Lower lobe of right lung (tissue), 2 donors: ENCODE measurements around the gene PLXNA1. TPM values are rescaled to one million over a fixed set of nuclear protein-coding genes. Genes with fewer than 3 reads are reported as not detected.

Source experiments
- ATAC-seq, 2 donors: fragments of 200-7000 bp; cut with Tn5 transposase; one replicate each; pipeline ENCODE4 v1.9.1; 2020 to 2022; ENCODE audit warnings: mild to moderate bottlenecking in 2 of 2, moderate library complexity in 2 of 2
- DNase-seq: peaks from one replicate; pipeline ENCODE4 v3.0.0-alpha.2; 2020
- H3K27ac ChIP-seq: fragments of 200-600 bp; one replicate; pipeline ENCODE4 v1.8.0; 2022
- H3K27me3 ChIP-seq: fragments of 200-600 bp; one replicate; pipeline ENCODE4 v1.8.0; 2022; ENCODE audit warnings: low read depth
- H3K36me3 ChIP-seq: fragments of 200-600 bp; one replicate; pipeline ENCODE4 v1.8.0; 2022; ENCODE audit warnings: mild to moderate bottlenecking
- H3K4me1 ChIP-seq: fragments of 200-600 bp; one replicate; pipeline ENCODE4 v1.8.0; 2022
- H3K4me3 ChIP-seq: fragments of 200-600 bp; one replicate; pipeline ENCODE4 v1.8.0; 2022; ENCODE audit warnings: mild to moderate bottlenecking
- H3K9me3 ChIP-seq: fragments of 200-600 bp; one replicate; pipeline ENCODE4 v1.8.0; 2022
- CTCF ChIP-seq: fragments of 200-600 bp; IDR thresholded peaks from one replicate; pipeline ENCODE4 v1.8.0; 2022; ENCODE audit warnings: antibody characterized with exemption, mild to moderate bottlenecking
- intact Hi-C: fragments of 100-400 bp; cut with DNase I; formaldehyde crosslinking; loops from one replicate; pipeline ENCODE4 v1.11.0; 2022
- total RNA-seq: library from RNA; stranded (reverse); fragmentation: NEBNext Ultra II Directional; extraction: Animal tissue kit (Norgen Biotek cat#: 25700); gene quantifications from one replicate; pipeline ENCODE4 v1.2.1, GENCODE V29; 2021
- donor health status: DM: no; HTN: yes; CAD: no; lungs with severe emphysema.

Gene PLXNA1
- total RNA-seq, 1 donor from 2014 or later = 48.1 TPM

- H3K4me1 ChIP-seq = peaks cover 19% of the 10 kb centered on the region
- intact Hi-C loops = no loop called here
- ATAC-seq (no peak), DNase-seq (no peak)
- H3K27ac ChIP-seq = no peak overlapping the region
- H3K4me3 ChIP-seq = no peak overlapping the region
- H3K9me3 ChIP-seq = no peaks in the 10 kb centered on the region
- H3K36me3 ChIP-seq = peaks cover 24% of the 10 kb centered on the region
- no peak for TF ChIP-seq CTCF
- no peaks in the 10 kb centered on the region for H3K27me3 ChIP-seq
Observed at GRCh38 chr3:127005864-127006500, 23.1 kb downstream of the PLXNA1 start.

GRCh38 chr3:127006781-127007436, 24.0 kb downstream of the PLXNA1 start:
- no peak for TF ChIP-seq CTCF
- H3K9me3 ChIP-seq = no peaks in the 10 kb centered on the region
- ATAC-seq (no peak), DNase-seq (no peak)
- no peak overlapping the region for H3K27ac ChIP-seq
- H3K36me3 ChIP-seq = peaks cover 33% of the 10 kb centered on the region
- H3K4me1 ChIP-seq = peaks cover 10% of the 10 kb centered on the region
- no peaks in the 10 kb centered on the region for H3K27me3 ChIP-seq
- intact Hi-C loops = no loop called here
- H3K4me3 ChIP-seq = no peak overlapping the region

- H3K9me3 ChIP-seq = no peaks in the 10 kb centered on the region
- H3K4me3 ChIP-seq = no peak overlapping the region
- ATAC-seq = no peak
- peaks cover 46% of the 10 kb centered on the region for H3K36me3 ChIP-seq
- no peak for DNase-seq
- no peak for TF ChIP-seq CTCF
- intact Hi-C loops = no loop called here
- no peaks in the 10 kb centered on the region for H3K27me3 ChIP-seq
- no peak overlapping the region for H3K27ac ChIP-seq
- H3K4me1 ChIP-seq = no peaks in the 10 kb centered on the region
Observed at GRCh38 chr3:127008236-127008635, 25.3 kb downstream of the PLXNA1 start.

- no peak overlapping the region for H3K4me3 ChIP-seq
- ATAC-seq (no peak), DNase-seq (no peak)
- H3K27ac ChIP-seq = no peak overlapping the region
- no peaks in the 10 kb centered on the region for H3K4me1 ChIP-seq
- TF ChIP-seq CTCF = no peak
- peaks cover 59% of the 10 kb centered on the region for H3K36me3 ChIP-seq
- no peaks in the 10 kb centered on the region for H3K27me3 ChIP-seq
- intact Hi-C loops = no loop called here
- no peaks in the 10 kb centered on the region for H3K9me3 ChIP-seq
Observed at GRCh38 chr3:127009531-127009930, 26.6 kb downstream of the PLXNA1 start.

DNA sequence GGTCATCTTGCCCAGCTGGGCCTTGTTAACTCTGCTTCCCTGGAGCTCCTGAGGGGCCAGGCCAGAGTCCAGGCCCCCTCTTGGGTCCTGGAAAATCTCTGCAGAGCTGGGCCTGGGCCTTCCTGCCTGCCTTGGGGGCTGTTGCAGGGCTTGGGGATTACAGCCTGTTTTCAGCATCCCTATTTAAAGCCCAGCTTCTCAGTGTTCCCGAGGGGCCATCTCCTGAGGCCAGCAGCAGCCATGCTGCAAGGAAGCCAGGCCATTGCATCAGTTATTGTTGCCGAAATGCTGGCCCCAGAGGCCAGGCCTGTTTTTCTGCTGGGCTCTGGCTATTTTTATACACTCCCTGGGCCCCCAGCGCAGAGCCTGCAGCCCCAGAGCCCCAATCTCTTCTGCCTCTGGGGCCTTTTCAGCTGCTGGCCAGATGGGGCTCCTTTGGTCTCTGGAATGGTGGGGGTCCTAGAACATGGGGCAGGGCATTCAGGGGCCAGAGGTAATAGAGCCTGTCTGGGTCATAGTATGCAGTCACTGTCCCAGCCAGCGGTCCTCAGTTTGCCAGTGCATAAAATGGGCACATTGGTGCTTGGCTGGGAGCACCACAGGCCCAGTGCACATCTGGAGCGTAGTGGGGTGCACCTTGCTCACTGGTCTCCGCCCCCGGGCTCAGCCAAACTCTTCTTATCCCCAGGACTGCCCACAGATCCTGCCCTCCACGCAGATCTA, 28.5 kb downstream of the PLXNA1 start:
- Histone ChIP-seq H3K9me3 (no peaks in the 10 kb centered on the region), H3K4me1 (no peaks in the 10 kb centered on the region), H3K36me3 (peaks cover 78% of the 10 kb centered on the region), H3K27ac (no peak overlapping the region), H3K4me3 (no peak overlapping the region), H3K27me3 (no peaks in the 10 kb centered on the region)
- no peak for ATAC-seq
- DNase-seq = no peak
- TF ChIP-seq CTCF = no peak
- intact Hi-C loops = no loop called here
